CD4-positive, alpha-beta T cell treated with Interleukin-6 at 100 ng/mL for 8 hours (primary cell): ENCODE measurements around the gene SECISBP2.
"Not testable (repeated sequence)": the region's sequence is repeated elsewhere in the genome, so short reads cannot be mapped to it uniquely, and the experiment has no call there.

Experiments
- DNase-seq: peaks from one replicate; pipeline ENCODE4 v3.0.0-alpha.2; 2020; ENCODE audit warnings: mixed read lengths, low spot score

SECISBP2 gene

GRCh38 chr9:89318123-89319014 is at the start of gene SECISBP2:
Gene SECISBP2 (plus strand): TSS chr9:89318500. CDS start chr9:89318577, 77 bp downstream.
- DNase-seq: peak; percentile 90

GRCh38 chr9:89273528-89274279 is 44.6 kb upstream of the SECISBP2 start:
- DNase-seq: no peak

- DNase-seq: no peak
These were observed 43.5 kb upstream of the SECISBP2 start for GRCh38 chr9:89274838-89275237.

GRCh38 chr9:89276040-89276439 is 42.3 kb upstream of the SECISBP2 start:
- DNase-seq: not testable (repeated sequence)

- no peak for DNase-seq
These were observed 41.3 kb upstream of the SECISBP2 start for GRCh38 chr9:89277043-89277442.

GRCh38 chr9:89277454-89277853 is 40.8 kb upstream of the SECISBP2 start:
- peak; percentile 8 for DNase-seq

GRCh38 chr9:89278551-89278950 is 39.7 kb upstream of the SECISBP2 start:
- no peak for DNase-seq

GRCh38 chr9:89278997-89279739 is 39.1 kb upstream of the SECISBP2 start:
- DNase-seq: no peak

- DNase-seq: no peak
These were observed 37.2 kb upstream of the SECISBP2 start for GRCh38 chr9:89281106-89281505.

- DNase-seq: not testable (repeated sequence)
These were observed 35.9 kb upstream of the SECISBP2 start for GRCh38 chr9:89282248-89282968.

- DNase-seq: no peak
These were observed 34.2 kb upstream of the SECISBP2 start for GRCh38 chr9:89284076-89284475.

GRCh38 chr9:89291741-89292140 is 26.6 kb upstream of the SECISBP2 start:
- DNase-seq: no peak

GRCh38 chr9:89293014-89293413 is 25.3 kb upstream of the SECISBP2 start:
- DNase-seq: no peak

- no peak for DNase-seq
These were observed 22.9 kb upstream of the SECISBP2 start for GRCh38 chr9:89295400-89295799.

- DNase-seq: not testable (repeated sequence)
These were observed 16.3 kb upstream of the SECISBP2 start for GRCh38 chr9:89301996-89302395.

GRCh38 chr9:89304020-89304833 is 14.1 kb upstream of the SECISBP2 start:
- no peak for DNase-seq

GRCh38 chr9:89304834-89305188 is 13.5 kb upstream of the SECISBP2 start:
- no peak for DNase-seq

- DNase-seq: no peak
These were observed 12.4 kb upstream of the SECISBP2 start for GRCh38 chr9:89305868-89306267.

GRCh38 chr9:89309166-89309565 is 9.1 kb upstream of the SECISBP2 start:
- no peak for DNase-seq

GRCh38 chr9:89309608-89310474 is 8.5 kb upstream of the SECISBP2 start:
- no peak for DNase-seq
